PC-9 (cell line): ENCODE results near the gene PLPP3.

ENCODE experiments used
- CTCF ChIP-seq: fragments of 200-600 bp; sonication (generic); conservative IDR thresholded peaks from 2 replicates; pipeline ENCODE4 v1.6.1; 2017; ENCODE audit warnings: mixed run types, antibody characterized with exemption, mild to moderate bottlenecking, moderate library complexity
- EZH2 ChIP-seq: fragments of 200-600 bp; sonication (generic); IDR thresholded peaks from 2 replicates; pipeline ENCODE4 v1.8.0; 2017; ENCODE audit warnings: antibody characterized with exemption, low read depth

GRCh38 chr1:56484695-56485094 lies 94.7 kb downstream of the PLPP3 start:
- TF ChIP-seq CTCF: no peak
- TF ChIP-seq EZH2: no peak
